Fibroblast of gingiva (primary cell): ENCODE measurements around the gene TRIM41.
"Not testable (repeated sequence)": the region's sequence is repeated elsewhere in the genome, so short reads cannot be mapped to it uniquely, and the experiment has no call there.

Source experiments
- DNase-seq: peaks from one replicate; pipeline ENCODE4 v3.0.0-alpha.2; 2011; ENCODE audit warnings: low read depth

Gene TRIM41

GRCh38 chr5:181223058-181223728 is at the start of gene TRIM41:
TRIM41 (plus strand) TSS chr5:181223281; CDS start chr5:181224000, 719 bp downstream.
- DNase-seq = peak; percentile 100

DNA sequence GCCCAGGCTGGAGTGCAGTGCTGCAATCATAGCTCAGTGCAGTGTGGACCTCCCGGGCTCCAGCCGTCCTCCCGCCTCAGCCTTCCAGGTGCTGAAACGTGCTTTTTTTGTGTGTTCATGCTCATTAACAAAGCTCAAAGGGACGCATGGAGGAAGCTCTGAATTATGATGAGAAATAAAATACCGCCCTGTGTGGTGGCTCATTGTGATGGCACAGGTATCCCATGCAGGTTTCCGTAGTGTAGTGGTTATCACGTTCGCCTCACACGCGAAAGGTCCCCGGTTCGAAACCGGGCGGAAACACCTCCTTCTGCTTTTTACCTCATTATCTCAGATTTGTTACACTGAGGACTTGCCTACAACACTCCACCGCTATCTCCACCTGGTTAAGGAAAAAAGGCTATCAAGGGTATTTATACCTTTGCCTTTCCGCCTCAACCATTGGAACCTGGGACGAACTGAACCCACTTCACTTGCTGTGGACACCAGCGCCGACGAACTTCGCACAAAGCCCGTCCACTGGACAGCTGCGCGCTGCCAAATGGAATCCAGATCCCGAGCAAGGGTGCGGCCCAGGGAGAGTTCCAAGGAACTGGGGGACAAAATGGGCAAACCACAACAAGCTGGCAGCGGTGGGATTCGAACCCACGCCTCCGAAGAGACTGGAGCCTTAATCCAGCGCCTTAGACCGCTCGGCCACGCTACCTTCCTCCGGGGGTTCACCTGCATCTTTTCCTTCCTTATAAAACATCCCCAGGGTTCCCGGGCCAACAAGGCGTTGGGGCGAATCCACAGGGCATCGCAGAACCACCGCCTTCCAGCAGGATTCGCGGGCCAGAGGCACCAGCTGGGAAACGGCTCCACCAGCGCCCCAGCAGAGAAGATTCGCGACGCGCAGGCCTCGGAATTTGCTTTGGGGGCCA is 49.4 kb upstream of the TRIM41 start:
- peak; percentile 65 for DNase-seq

DNA sequence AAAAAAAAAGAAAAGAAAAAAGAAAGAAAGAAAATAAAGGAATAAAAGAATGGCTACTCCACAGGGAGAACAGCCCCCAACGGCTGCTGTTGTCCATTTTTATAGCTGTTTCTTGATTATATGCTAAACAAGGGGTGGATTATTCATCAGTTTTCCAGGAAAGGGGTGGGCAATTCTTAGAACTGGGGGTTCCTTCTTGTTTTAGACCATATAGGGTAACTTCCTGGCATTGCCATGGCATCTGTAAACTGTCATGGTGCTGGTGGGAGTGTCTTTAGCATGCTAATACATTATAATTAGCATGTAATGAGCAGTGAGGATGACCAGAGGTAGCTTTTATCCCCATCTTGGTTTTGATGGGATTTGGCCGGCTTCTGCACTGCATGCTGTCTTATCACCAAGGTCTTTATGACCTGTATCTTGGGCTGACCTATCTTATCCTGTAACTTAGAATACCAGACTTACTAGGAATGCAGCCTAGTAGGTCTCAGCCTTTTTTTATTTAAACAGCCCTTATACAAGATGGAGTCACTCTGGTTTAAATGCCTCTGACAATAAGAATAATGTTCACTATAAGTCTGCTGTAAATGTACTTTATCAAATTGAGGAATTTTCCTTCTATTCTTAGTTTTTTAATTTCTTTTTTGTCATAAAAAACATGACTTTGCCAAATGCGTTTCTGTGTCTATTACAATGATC is 46.7 kb upstream of the TRIM41 start:
- DNase-seq = no peak

DNA sequence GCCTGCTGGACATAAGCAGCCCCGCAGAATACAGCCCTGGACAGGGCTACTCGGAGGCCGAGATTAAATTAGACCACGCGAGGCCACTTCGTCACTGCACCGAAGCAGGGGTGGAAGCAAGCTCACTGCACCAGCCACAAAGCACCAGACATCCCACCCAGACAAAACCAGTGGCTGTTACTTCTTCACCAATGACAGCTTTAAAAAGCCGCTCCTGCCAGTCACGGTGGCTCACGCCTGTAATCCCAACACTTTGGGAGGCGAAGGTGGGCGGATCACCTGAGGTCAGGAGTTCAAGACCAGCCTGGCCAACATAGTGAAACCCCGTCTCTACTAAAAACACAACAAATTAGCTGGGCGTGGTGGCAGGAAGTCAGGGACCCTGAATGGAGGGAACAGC is 45.5 kb upstream of the TRIM41 start:
- DNase-seq = not testable (repeated sequence)

DNA sequence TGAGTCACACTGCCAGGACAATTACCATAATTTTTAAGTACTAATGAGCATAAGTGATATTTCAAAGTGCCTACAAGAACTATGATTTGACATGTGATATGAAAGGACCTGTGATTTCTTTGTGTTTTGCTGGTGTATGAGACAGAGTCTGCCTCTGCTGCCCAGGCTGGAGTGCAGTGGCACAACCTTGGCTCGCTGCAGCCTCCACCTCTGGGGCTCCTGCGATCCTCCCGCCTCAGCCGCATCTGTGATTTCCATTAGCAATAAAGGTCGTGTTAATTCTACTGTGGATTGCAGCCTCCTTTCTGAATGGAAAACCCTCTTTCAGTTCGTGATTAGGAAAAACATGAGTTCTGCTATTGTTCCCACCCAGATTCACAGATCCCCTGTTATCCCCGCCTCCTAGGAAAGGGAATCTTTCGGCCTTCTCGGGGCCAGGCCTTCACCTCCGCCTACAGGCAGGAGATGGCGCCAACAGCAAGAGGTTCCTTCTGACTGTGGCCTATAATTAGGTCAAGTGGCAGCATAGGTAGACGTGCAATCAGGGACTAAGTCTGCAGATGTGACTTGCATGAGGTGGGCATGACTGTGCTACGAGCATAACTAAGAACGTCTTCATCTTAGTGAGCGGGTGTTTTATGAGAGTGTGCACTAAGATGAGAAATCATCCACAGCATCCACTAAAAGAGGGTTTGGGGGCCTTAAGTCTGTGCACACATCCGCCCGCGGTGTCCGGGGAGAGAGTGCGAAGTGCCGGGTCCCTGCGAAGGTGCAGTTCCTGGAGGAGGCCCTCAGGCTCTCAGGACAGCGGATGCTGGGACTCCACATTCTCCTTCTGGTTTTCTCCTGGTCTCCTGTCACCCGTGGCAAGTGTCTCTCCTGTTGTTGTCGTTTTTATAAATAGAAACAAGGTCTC is 41.2 kb upstream of the TRIM41 start:
- DNase-seq = peak; percentile 68

DNA sequence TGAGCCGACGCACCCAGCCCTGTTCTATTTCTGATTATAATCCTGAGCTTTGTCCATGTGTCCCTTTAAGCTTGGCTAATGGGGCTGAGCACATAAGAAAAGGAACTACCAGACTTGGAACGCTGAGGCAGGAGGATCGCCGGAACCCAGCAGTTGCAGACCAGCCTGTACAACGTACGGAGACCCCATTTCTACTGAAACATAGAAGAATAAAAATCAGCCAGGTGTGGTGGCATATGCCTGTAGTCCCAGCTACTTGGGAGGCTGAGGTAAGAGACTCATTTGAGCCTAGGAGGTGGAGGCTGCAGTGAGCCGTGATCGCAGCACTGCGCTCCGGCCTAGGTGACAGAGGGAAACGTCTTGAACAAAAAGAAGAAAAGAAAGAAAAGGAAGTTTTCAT is 40.4 kb upstream of the TRIM41 start:
- DNase-seq = no peak

GRCh38 chr5:181184845-181185216 is 38.2 kb upstream of the TRIM41 start:
- no peak for DNase-seq

- DNase-seq = no peak
Measured at GRCh38 chr5:181185560-181185959, 37.5 kb upstream of the TRIM41 start.

- DNase-seq = no peak
Measured at GRCh38 chr5:181186022-181186421, 37.1 kb upstream of the TRIM41 start.

GRCh38 chr5:181186986-181187499 is 36.0 kb upstream of the TRIM41 start:
- DNase-seq = no peak

DNA sequence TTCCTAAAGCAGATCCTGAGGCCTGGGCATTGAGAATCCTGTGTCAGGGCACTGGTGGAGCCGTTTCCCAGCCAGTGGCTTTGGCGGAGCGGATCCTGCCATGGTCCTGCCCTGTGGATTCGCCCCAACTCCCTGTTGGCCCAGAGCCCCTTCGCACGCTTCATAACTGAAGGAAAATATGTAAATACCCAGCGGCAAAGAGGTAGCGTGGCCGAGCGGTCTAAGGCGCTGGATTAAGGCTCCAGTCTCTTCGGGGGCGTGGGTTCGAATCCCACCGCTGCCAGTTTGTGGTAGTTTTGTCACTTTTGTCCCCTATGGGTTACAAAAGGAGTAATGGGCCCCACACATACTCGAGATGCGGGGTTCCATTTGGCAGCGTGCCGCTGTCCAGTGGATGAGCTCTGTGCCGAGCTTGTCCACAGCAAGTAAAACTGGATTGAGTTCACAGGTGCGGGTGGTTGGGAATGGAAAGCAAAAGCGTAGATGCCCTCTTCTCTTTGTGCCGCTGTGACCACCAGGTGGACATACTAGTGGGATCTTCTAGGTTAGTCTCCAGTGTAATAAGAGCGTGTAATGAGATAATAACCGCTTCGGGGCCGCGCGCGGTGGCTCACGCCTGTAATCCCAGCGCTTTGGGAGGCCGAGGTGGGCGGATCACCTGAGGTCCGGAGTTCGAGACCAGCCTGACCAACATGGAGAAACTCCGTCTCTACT is 35.4 kb upstream of the TRIM41 start:
- peak; percentile 86 for DNase-seq

- peak; percentile 69 for DNase-seq
Measured at GRCh38 chr5:181188700-181189362, 34.2 kb upstream of the TRIM41 start.

DNA sequence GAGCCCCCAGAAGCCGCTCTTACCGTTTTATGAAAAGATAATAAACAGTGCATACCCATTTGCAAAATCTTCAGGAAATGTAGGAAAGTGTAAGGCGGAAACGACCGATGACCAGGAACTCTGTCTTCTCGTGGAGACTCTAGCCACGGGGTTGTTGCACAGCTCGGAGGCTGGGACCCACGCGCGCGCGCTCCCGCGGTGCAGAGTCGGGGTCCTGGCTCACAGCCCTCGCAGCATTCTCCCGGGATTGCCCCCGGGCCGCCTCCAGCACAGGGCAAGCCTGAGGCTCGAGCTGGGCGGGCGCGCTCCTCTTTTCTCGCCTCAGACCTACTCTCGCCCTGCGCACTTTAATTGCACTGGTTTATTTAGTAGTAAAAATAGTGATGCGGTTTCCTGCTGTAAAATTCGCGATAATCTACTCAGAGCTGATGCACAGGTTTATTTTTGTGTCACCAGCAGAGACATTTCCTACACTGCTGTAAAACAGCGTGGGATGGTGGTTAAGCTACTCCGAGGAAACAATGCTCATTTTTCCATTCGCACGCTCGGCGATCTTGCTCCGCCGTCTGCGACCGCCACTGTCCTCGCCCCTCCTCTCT is 33.6 kb upstream of the TRIM41 start:
- peak; percentile 23 for DNase-seq

- DNase-seq = no peak
Measured at GRCh38 chr5:181189962-181190710, 32.9 kb upstream of the TRIM41 start.

DNA sequence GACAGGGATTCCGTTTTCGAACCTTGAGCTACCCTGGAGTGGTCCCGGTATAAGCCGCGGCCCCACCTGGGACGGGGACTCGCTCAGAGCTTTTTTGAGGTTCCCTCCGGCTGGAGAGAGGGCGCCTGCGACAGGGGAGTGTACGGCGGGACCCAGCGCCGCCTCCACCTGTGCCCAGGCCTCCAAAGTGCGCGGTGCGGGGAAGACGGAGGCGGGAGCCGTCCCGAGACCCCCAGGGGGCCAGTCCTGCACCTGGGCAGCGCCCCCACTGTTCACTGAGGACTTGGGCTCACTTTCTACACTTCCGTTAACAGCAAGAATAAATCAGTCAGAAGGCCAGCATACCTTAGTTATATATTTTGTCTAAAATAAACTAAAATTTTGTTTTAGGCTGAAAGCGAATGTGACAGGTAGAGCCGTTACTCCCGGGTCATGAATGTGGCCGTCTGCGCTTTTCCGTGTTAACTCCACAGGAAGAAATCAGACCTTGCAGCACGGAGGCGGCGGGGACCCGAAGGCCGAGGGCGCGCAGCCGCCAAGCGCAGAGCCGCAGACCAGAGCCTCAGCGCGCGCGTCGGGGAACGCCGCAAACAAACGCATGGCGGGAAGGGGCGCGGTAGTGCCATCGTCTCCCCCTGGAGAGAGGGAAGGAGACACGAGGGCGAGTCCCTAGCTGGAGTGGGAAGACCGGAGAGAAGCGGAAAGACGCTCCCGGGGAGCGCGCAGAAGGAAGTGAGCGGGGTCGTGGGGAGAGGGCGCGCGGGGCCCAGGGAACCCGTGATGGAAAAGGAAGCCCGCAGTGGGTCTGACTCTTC is 32.2 kb upstream of the TRIM41 start:
- DNase-seq = peak; percentile 50

DNA sequence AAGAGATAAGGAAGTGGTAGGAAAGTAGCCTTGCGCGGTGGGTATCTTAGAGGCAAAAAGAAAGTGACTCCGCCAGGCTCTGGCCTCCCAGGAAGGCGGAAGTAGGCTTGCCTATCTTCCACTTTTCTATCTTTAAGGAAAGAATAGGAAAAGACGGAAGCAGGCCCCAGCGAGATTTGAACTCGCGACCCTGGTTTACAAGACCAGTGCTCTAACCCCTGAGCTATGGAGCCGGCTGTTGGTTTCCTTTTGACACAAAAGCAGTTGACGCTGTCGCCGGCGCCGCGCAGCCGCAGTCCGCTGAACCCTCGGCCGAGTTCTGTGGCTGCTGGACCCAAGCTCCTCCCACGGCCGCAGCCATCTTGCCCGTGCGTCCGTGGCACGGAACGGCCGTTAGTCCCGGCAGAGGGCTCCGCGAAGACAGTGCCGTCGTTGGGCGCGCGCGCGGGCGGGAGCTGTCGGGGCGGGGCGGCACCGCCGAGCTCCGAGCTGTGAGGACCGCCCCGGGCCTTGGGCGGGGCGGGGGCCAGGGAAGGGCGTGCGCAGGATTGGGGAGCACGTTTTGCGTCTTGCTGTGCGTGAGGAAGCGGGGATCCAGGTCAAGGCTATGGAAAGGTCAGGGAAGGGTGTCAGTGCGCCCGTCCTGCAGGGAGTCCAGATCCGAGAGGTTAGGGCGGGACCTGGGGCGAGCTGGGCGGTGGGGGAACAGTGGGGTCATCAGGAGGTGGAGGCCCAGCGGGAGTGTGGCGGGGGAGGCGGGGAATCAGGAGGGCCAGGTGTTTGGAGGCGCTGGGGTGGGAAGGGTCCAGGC is 31.4 kb upstream of the TRIM41 start:
- peak; percentile 96 for DNase-seq

DNA sequence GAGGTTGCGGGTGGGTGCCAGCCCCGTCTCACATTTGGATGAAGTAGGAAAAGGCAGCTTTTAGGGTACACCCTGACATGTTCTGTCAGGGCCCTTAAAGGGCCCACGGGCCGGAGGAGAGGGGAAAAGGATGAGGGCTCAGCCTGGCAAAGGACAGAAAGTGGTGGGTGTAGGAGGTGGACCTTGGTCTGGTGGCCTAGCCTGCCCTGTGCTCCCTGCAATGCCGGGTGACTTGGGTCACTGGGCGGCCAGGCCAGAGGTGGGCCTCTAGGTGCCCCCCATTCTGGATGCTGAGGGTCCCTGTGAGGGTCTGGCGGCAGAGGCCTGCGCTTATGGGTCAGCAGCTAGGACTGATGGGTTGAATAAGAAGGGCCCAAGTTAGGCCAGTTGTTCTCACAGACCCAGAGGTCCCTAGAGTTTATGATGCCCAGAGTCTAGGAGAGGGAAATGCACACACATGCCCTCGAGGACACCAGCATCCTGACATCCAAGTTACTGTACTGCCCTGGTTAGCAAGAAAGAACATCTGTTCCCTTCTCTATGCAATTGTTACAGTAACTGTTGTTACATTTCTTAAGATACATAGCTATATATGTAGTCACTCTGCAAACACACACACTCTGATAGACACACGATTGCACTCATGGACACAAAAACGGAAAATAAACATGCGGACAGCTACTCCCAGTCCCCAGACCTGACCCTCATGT is 30.6 kb upstream of the TRIM41 start:
- peak; percentile 62 for DNase-seq
